Measurements from ENCODE around the gene MYL10. TPM values are rescaled to one million over a fixed set of nuclear protein-coding genes. Genes with fewer than 3 reads are reported as not detected.
"Not testable (repeated sequence)": the region's sequence is repeated elsewhere in the genome, so short reads cannot be mapped to it uniquely, and the experiment has no call there.

The MYL10 gene
- total RNA-seq, 1 donor from 2014 or later, result not detected

- no peak for DNase-seq
Observed at GRCh38 chr7:101650579-101651081, 21.5 kb upstream of the MYL10 start.

DNA sequence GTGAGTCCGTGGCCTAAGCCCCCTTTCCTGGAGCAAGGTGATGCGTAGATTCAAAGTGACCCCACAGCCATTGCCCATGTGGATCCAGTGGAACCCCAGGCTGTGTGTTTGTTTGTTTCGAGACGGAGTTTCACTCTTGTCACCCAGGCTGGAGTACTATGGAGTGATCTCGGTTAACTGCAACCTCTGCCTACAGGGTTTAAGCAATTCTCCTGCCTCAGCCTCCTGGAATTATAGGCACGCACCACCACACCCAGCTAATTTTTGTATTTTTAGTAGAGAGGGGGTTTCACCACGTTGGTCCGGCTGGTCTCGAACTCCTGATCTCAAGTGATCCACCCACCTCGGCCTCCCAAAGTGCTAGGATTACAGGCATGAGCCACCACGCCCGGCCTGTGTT, 18.8 kb upstream of the MYL10 start:
- not testable (repeated sequence) for DNase-seq

DNA sequence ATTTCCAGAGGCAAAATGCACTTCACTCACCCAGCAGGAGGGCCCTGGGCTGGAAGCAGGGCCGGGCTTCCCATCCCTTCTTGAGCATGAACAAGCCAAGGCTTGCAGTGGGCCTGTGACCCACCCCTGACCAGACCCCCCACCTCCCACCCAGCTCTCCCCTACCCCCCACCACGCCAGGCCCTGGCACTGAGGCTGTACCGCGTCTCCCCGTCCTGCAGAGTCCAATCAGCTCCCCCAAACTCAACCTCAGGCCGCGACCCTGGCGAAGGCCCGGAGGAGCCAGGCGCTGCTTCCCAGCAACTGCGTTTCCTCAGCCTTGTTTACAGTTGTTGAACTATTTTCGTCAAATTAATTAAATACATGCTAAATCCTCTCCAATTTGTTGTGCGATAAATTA, 16.9 kb upstream of the MYL10 start:
- DNase-seq, result no peak

DNA sequence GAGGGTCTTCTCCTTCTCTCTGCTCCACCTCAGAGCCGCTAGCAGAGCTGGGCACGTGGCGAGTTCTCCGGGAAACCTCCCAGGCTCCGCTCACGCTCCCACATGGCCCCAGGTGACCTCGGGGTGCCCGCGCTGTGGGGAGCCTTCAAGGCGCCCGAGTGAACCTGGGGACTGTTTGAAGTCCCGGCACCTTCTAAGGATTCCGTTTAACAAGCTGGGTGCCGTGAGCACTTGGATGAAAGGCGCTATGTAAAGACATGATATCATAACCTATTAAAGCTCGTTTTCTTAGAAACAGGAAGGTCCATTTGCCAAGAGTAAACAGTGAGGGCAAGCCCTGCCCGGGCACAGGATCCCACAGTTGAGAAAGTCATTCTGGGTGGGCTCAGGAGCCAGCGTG, 15.8 kb upstream of the MYL10 start:
- DNase-seq, result no peak

- DNase-seq, result not testable (repeated sequence)
Observed at GRCh38 chr7:101639127-101639526, 10.0 kb upstream of the MYL10 start.

GRCh38 chr7:101636822-101637623, 7.9 kb upstream of the MYL10 start:
- no peak for DNase-seq

- DNase-seq, result no peak
Observed at GRCh38 chr7:101635484-101635883, 6.4 kb upstream of the MYL10 start.

DNA sequence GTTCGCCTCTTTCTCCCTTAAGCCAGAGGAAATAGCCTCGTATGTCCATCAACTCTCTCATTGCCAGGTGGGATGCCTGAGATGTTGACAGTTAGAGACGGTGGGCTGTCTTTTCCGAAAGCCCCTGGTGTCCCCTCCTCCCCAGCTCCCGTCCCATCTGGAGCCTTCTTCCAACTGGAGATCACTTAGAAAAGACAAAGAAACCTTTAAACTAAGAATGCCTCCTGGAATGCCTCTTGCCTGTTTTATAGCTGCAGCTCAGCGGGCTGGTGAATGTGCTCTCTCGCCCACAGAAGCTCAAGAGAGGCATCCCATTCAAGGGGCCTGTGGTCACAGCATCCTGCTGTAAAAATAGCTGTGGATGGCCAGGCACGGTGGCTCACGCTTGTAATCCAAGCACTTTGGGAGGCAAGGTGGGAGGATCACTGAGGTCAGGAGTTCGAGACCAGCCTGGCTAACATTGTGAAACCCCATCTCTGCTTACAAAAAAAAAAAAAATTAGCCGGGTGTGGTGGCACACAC, 5.2 kb upstream of the MYL10 start:
- DNase-seq, result no peak

- DNase-seq, result no peak
Observed at GRCh38 chr7:101633511-101633910, 4.4 kb upstream of the MYL10 start.

GRCh38 chr7:101632641-101633040, 3.5 kb upstream of the MYL10 start:
- no peak for DNase-seq

DNA sequence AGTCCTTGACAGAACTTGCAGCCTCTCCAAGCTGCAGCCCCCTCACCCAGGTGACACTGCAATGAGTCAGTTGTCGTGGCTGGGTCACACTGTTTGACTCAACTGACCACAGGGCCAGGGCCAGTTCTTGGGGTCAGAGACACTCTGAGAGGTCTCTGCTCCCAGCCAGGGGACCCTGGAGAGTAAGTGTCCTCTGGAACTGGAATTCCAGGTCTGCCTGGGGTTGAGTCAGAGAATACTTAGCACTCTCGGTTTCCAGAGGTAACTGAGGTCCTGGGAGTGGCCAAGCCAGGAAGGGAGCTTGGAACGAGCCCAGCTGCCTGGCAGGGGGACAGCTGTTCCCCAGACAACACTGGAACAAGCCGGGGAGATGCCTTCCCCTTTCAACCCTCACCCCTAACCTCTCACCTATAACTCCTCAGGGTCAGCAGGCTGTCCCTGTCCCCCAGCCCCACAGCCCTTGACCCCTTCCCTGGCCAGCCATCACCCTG, 2.2 kb upstream of the MYL10 start:
- DNase-seq, result no peak

- DNase-seq, result no peak
Observed at GRCh38 chr7:101630591-101630990, 1.5 kb upstream of the MYL10 start.

DNA sequence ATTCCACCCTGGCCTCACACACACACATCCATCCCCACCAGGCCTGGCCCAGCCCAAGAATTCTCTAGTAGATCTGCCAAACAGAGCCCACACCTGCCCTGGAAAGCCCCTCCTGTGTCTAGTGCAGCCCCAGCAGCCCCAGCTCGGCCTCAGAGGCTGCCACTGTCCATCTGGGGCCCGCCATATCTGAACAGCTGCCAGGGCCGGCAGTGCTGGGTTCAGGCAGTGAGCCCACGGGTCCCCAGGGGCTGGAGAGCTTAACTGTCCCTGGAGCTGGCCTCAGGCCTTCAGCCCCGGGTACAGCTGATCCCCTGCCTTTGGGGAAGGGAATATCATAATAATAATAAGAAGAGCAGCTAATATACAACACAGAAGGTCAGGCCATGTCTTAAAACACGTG, 574 bp downstream of the MYL10 start:
- DNase-seq, result no peak

GRCh38 chr7:101626758-101627157, 2.3 kb downstream of the MYL10 start:
- no peak for DNase-seq

GRCh38 chr7:101626069-101626671, 2.9 kb downstream of the MYL10 start:
- no peak for DNase-seq

- no peak for DNase-seq
Observed at GRCh38 chr7:101625031-101625791, 3.9 kb downstream of the MYL10 start.

DNA sequence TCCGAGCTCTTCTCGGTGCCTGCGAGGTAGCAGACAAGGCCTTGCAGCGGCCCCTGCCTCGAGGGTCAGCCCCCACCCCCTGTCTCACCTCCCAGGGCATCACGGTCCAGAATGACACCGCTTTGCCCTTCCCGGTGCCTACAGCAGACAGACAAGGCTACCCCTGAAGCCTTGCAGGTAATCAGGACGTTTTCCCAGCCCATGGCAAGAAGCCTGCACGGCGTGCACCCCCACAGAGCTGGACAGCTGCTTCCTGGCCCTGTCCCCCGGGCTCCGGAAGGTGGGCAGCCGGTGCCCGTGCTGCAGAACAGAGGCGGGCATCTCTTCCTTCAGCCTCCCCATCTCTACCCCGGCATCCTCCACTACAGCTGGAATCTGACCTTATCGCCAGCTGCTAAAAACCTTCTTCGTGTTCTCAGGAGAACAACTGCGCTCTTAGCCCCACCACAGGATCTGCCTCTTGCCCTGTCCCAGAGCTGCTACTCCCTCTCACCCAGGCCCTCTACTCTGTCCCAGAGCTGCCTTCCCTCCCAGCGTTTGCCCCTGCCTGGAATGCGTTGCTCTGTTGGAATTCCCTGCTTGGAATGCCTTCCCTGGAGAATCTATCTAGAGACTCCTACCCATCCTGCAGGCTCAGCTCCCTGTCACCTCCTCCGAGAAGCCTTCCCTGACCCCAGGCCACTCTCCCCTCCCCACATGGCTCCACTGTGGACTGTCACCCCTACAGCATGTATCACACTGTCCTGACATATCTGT, 4.7 kb downstream of the MYL10 start:
- DNase-seq, result no peak

- DNase-seq, result no peak
Observed at GRCh38 chr7:101622609-101623173, 6.4 kb downstream of the MYL10 start.

DNA sequence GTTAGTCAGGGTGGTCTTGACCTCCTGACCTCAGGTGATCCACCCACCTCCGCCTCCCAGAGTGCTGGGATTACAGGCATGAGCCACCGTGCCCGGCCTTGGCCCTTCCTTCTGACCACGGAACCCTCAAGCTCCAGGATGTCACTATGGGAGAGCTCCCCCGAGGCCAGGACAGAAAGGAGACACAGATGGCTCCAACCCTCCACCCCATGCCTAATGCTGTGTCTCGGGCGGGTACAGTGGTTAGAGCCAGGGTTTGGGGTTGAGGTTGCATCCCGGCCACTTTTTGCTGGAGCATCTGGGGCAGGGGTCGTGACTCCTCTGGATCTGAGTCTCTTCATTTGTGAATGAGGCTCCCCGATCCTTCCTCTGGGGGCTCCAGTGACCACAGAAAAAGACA, 8.1 kb downstream of the MYL10 start:
- no peak for DNase-seq

- no peak for DNase-seq
Observed at GRCh38 chr7:101620395-101620794, 8.7 kb downstream of the MYL10 start.

DNA sequence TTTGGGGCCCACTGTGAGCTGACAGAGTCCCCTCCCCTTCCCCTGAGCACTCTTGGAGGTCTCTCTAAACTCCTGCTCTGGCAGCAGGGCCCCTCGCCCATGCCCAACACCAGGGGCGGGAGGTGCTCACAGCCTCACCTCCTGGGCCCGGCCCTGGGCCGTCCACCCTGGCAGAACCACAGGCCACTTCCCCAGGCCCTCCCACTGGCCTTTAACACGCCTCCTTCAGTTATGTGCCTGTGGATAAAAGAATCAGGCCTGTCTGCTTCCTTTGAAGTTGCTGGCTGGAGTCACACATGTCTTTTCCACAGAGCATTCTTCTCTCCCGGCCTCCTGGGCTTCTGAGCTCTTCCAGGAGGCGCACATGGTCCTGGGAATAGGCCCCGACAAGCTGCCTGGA, 10.2 kb downstream of the MYL10 start:
- no peak for DNase-seq

Measured in occipital lobe (tissue), 2 donors.